ENCODE measurements around the gene TACR3. TPM values are rescaled to one million over a fixed set of nuclear protein-coding genes. Genes with fewer than 3 reads are reported as not detected.
"Not testable (repeated sequence)": the region's sequence is repeated elsewhere in the genome, so short reads cannot be mapped to it uniquely, and the experiment has no call there.

TACR3 gene
- polyA plus RNA-seq (ENCODE audit: insufficient read length in 4 of 4) = 1 to 10 TPM in 3 of 4 donors, under 1 TPM in 1; 0.22 to 3.0 (median 2.4) TPM

- DNase-seq (ENCODE audit: low read depth in 4 of 4, low spot score in 3 of 4) = peak in 2 of 4 donors; percentile 43 to 47
Measured at GRCh38 chr4:103719830-103720207, at the start of gene TACR3. Gene TACR3 (minus strand): TSS chr4:103719985. CDS start chr4:103719675, 310 bp downstream.

- DNase-seq (ENCODE audit: low read depth in 4 of 4, low spot score in 3 of 4) = no peak
Measured at GRCh38 chr4:103757631-103758030, 37.8 kb upstream of the TACR3 start.

- no peak for DNase-seq (ENCODE audit: low read depth in 4 of 4, low spot score in 3 of 4)
Measured at GRCh38 chr4:103756741-103757140, 37.0 kb upstream of the TACR3 start.

- DNase-seq (ENCODE audit: low read depth in 4 of 4, low spot score in 3 of 4) = no peak
Measured at GRCh38 chr4:103754844-103755243, 35.1 kb upstream of the TACR3 start.

- no peak for DNase-seq (ENCODE audit: low read depth in 4 of 4, low spot score in 3 of 4)
Measured at GRCh38 chr4:103753868-103754653, 34.3 kb upstream of the TACR3 start.

GRCh38 chr4:103723150-103723549 is 3.4 kb upstream of the TACR3 start:
- not testable (repeated sequence) for DNase-seq (ENCODE audit: low read depth in 4 of 4, low spot score in 3 of 4)

- DNase-seq (ENCODE audit: low read depth in 4 of 4, low spot score in 3 of 4) = no peak
Measured at GRCh38 chr4:103721251-103721650, 1.5 kb upstream of the TACR3 start.

- no peak for DNase-seq (ENCODE audit: low read depth in 4 of 4, low spot score in 3 of 4)
Measured at GRCh38 chr4:103720661-103721060, 876 bp upstream of the TACR3 start.

- DNase-seq (ENCODE audit: low read depth in 4 of 4, low spot score in 3 of 4) = peak in 2 of 4 donors; percentile 41 to 45
Measured at GRCh38 chr4:103719105-103719829, 518 bp downstream of the TACR3 start.

- DNase-seq (ENCODE audit: low read depth in 4 of 4, low spot score in 3 of 4) = no peak
Measured at GRCh38 chr4:103692615-103693014, 27.2 kb downstream of the TACR3 start.

GRCh38 chr4:103673983-103674382 is 45.8 kb downstream of the TACR3 start:
- DNase-seq (ENCODE audit: low read depth in 4 of 4, low spot score in 3 of 4) = no peak

GRCh38 chr4:103666764-103667163 is 53.0 kb downstream of the TACR3 start:
- not testable (repeated sequence) for DNase-seq (ENCODE audit: low read depth in 4 of 4, low spot score in 3 of 4)

- DNase-seq (ENCODE audit: low read depth in 4 of 4, low spot score in 3 of 4) = no peak
Measured at GRCh38 chr4:103664436-103665075, 55.2 kb downstream of the TACR3 start.

GRCh38 chr4:103648541-103648940 is 71.2 kb downstream of the TACR3 start:
- DNase-seq (ENCODE audit: low read depth in 4 of 4, low spot score in 3 of 4) = no peak

- no peak for DNase-seq (ENCODE audit: low read depth in 4 of 4, low spot score in 3 of 4)
Measured at GRCh38 chr4:103645991-103646390, 73.8 kb downstream of the TACR3 start.

GRCh38 chr4:103634236-103634635 is 85.5 kb downstream of the TACR3 start:
- no peak for DNase-seq (ENCODE audit: low read depth in 4 of 4, low spot score in 3 of 4)

- no peak for DNase-seq (ENCODE audit: low read depth in 4 of 4, low spot score in 3 of 4)
Measured at GRCh38 chr4:103626296-103626695, 93.5 kb downstream of the TACR3 start.

- DNase-seq (ENCODE audit: low read depth in 4 of 4, low spot score in 3 of 4) = no peak
Measured at GRCh38 chr4:103591841-103592240, 127.9 kb downstream of the TACR3 start.

- DNase-seq (ENCODE audit: low read depth in 4 of 4, low spot score in 3 of 4) = no peak
Measured at GRCh38 chr4:103567591-103567990, 152.2 kb downstream of the TACR3 start.

GRCh38 chr4:103559178-103559577 is 160.6 kb downstream of the TACR3 start:
- not testable (repeated sequence) for DNase-seq (ENCODE audit: low read depth in 4 of 4, low spot score in 3 of 4)
